GM13977 (cell line): ENCODE results near the gene CCDC30.
"Not testable (repeated sequence)": the region's sequence is repeated elsewhere in the genome, so short reads cannot be mapped to it uniquely, and the experiment has no call there.

Source experiments
- DNase-seq: peaks from one replicate; pipeline ENCODE4 v3.0.0; 2012; ENCODE audit warnings: low spot score
- in situ Hi-C: fragments of 300-500 bp; cut with MboI; formaldehyde crosslinking; loops from one replicate; pipeline ENCODE4 v1.12.0; 2022; ENCODE audit warnings: low sequenced_read_pairs, low pct_unique_long_range_greater_than_20kb, mixed read lengths, inconsistent platforms; ENCODE audit not compliant: unreplicated experiment
- TF ChIP-seq, protein P1 (sequence below): IDR thresholded peaks from 2 replicates; pipeline ENCODE4 v1.5.1; 2012; ENCODE audit warnings: mild to moderate bottlenecking, control low read depth; ENCODE audit not compliant: insufficient read depth; ENCODE audit errors: extremely low read depth, missing control alignments

Gene CCDC30

DNA sequence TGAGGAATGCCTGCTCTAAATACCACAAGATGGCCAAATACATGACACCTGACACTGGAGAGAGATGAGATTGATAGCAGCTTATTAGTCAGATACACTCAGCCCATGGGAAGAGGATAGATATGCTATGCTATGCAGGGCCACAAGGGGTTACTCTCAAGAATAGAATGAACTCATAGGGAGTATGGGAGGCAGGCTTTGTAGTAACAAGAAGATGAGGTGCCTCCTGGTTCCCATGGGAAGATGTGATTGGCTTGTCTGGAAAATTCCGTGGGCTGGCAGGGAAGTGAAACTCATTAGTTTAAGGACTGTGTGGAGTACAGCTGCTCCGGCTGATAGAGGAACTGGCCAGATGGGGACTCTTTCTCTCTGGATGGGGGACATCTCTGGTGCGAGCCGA is 16.5 kb downstream of the CCDC30 start:
- no peak for DNase-seq
- TF ChIP-seq, protein P1, sequence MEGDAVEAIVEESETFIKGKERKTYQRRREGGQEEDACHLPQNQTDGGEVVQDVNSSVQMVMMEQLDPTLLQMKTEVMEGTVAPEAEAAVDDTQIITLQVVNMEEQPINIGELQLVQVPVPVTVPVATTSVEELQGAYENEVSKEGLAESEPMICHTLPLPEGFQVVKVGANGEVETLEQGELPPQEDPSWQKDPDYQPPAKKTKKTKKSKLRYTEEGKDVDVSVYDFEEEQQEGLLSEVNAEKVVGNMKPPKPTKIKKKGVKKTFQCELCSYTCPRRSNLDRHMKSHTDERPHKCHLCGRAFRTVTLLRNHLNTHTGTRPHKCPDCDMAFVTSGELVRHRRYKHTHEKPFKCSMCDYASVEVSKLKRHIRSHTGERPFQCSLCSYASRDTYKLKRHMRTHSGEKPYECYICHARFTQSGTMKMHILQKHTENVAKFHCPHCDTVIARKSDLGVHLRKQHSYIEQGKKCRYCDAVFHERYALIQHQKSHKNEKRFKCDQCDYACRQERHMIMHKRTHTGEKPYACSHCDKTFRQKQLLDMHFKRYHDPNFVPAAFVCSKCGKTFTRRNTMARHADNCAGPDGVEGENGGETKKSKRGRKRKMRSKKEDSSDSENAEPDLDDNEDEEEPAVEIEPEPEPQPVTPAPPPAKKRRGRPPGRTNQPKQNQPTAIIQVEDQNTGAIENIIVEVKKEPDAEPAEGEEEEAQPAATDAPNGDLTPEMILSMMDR, result no peak
- in situ Hi-C loops, result no loop called here

DNA sequence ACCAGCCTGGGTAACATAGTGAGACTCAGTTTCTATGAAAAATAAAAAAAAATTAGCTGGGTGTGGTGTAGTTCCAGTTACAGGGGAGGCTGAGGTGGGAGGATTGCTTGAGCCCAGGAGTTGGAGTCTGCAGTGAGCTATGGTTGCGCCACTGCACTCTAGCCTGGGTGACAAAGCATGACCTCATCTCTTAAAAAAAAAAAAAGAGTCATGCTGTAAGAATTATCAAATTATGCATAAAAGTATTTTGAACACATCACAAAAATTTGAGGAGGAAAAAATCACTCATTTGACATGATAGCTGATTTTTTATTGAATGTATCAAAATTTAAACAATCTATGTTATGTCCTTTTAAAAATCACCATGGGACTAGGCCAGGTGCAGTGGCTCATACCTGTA is 17.8 kb downstream of the CCDC30 start:
- in situ Hi-C loops, result no loop called here
- TF ChIP-seq, protein P1, result no peak

DNA sequence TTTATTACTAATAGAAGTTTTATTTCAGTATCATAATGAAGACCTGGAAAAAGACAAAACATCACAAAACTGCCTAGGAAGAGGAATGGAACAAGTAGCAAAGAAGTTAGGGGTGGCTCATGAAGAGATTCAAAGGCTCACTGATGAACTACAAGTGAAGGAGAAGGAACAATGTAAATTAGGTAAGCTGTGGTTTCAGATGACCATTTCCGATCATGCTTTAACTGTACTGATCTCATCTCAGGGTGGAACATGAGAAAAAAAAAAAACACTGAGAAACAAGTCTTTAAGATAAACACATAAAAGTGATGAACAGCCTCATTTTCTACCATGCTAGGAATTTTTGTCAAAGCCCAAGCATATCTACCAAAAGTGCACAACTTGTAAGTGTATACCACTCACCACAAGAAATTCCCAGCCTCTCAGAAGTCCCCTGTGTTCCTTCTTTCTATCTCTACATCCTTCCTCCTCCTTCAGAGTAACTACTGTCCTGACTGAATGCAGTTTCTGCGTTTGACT is 19.6 kb downstream of the CCDC30 start:
- in situ Hi-C loops, result no loop called here
- TF ChIP-seq, protein P1, result no peak
- no peak for DNase-seq

More for the DNA sequence above, 17.8 kb downstream of the CCDC30 start:
- DNase-seq, result no peak

DNA sequence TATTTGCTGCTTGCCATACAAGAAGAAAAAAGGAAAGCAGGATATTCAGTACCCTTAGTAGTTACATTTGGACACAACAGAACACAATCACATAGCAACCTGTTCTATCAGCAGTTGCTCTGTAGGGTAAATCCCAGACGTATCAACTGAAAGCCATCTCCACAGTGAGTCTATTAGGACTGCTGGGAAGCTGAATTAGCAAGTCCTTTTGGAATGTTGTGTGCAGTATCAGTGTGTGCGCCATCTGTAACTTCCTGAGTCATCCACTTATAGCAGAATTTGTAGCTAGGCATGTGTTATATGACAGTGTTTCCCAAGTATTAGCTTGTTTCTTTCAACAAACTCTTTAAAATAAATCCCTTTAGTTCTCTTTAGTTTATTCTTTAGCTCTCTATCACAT is 21.3 kb downstream of the CCDC30 start:
- DNase-seq, result no peak
- in situ Hi-C loops, result no loop called here
- TF ChIP-seq, protein P1, result no peak

DNA sequence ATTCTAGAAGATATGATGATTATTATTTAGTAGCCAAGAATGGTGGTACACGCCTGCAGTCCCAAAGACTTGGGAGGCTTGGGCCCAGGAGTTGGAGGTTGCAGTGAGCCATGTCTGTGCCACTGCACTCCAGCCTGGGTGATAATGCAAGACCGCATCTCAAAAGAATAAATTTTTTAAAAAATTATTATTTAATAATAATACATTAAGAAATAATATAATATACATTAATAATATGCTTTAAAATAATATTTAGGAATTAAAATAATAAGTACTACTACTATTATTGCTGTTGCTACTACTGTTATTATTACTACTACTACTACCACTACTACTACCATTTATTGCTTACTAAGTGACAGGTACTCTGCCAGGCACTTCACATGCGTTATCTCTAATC is 27.2 kb downstream of the CCDC30 start:
- DNase-seq, result no peak
- TF ChIP-seq, protein P1, result no peak
- in situ Hi-C loops, result no loop called here

DNA sequence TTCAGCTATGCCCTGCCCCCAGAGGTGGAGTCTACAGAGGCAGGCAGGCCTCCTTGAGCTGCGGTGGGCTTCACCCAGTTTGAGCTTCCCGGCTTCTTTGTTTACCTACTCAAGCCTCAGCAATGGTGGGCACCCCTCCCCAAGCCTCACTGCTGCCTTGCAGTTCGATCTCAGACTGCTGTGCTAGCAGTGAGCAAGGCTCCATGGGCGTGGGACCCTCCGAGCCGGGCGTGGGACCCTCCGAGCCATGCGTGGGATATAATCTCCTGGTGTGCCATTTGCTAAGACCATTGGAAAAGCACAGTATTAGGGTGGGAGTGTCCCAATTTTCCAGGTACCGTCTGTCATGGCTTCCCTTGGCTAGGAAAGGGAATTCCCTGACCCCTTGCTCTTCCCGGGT is 38.9 kb downstream of the CCDC30 start:
- in situ Hi-C loops, DNase-seq: not testable (repeated sequence)

DNA sequence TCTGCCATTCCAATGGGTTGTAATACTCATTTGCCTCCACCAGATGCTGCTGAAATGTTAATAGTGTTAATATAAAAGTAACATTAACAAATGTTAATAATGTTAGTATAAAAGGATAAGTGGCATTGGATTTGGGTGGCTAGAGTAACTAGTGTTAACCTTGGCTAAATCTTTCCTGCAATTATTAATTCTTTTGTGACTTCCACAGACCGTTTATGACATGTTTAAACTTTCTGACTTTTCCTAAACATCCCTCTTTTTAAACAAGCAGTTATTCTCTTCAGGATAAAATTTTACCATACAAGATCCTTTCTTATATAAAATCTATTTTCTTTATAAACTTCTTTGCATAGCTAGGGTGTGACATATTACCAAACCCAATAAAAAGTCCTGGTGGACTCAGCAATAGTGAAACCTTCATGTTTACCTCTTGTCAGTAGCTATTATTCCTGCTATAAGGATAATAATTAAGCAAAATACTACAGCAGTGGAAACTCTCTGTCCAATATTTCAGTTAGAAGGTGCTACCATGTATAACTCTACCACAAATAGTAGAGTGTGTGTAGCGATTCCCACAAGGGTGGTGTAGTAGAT is 41.5 kb downstream of the CCDC30 start:
- no peak for DNase-seq
- TF ChIP-seq, protein P1, result no peak
- in situ Hi-C loops, result no loop called here
